ENCODE results near the gene VNN1.
"Not testable (repeated sequence)": the region's sequence is repeated elsewhere in the genome, so short reads cannot be mapped to it uniquely, and the experiment has no call there.

Gene VNN1

DNA sequence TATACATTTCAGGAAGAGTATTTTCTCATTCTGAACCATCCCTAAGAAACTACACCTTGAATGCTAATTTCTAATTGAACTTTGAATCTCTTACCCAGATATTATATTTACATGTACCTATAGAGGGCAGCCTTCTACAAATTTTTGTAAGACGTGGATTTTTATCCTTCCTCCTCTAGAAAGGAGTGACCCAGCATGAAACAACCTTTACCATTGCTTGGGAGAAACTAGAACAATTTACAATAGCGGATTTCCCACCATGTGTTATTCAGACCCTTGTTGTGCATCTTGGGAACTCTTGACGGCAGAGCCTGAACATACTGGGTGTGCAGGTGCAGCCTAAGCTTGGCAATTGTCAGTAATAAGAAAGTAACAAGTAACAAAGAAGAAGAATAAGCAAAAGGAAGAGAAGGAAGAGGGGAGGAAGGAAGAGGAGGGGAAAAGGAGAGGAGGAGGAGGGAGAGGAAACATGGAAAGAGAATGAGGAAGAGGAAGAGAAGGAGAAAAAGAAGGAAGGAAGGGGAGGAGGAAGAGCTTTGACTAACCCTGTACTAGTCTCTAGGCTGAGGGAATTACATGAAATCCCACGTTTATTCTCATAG lies 44.1 kb downstream of the VNN1 start:
- DNase-seq (ENCODE audit: low read depth): peak; percentile 2

DNA sequence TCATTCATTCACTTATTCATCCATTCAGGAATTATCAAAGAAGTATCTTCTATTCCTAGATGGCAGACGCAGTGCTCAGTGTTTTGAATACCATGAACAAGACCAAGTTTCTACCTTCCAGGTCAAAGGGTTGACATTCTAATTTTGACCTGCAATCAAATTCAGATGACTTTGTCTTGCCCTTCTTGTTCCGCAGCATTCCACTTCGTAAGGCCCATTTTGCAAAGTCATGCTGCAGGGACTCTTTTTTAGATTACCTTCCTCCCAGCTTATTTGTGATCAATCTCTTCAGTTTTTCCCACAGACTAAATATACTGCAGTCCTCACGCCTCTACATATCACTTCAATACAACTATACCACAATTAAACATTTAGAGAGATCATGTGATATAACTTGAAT lies 47.7 kb downstream of the VNN1 start:
- DNase-seq (ENCODE audit: low read depth): no peak

DNA sequence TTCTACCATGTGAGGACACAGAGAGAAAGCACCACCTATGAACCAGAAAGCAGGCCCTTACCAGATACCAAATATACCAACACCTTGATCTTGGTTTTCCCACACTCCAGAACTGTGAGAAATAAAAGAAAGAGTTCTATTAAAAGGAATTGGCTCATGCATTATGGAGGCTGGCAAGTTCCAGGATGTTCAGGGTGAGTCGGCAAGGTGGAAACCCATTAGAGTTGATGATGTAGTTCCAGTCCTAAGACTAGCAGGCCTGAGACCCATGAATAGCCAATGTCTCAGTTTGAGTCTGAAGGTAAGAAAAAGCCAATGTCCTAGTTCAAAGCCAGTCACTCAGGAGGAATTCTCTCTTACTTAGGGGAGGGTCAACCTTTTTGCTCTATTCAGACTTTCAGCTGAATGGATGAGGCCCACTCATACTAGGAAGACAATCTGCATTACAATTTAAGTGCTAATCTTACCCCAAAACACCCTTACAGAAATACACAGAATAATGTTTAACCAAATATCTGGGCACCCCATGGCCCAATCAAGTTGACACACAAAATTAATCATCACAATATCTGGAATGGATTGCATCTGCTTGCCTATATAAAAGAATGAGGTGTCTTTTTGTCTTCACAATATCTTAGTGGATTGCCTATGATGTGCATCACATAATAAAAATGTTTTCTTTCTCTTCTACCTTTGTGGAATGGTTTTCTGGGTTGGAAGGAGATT lies 49.4 kb downstream of the VNN1 start:
- DNase-seq (ENCODE audit: low read depth): no peak

GRCh38 chr6:132663661-132664060 lies 50.2 kb downstream of the VNN1 start:
- no peak for DNase-seq (ENCODE audit: low read depth)

- DNase-seq (ENCODE audit: low read depth): no peak
These were observed 51.9 kb downstream of the VNN1 start for GRCh38 chr6:132661906-132662305.

- DNase-seq (ENCODE audit: low read depth): no peak
These were observed 54.8 kb downstream of the VNN1 start, which contains the start of gene TAAR1 for GRCh38 chr6:132659082-132659481. Gene TAAR1, minus strand, starts transcription at chr6:132659182. Its CDS starts 13,179 bp downstream, at chr6:132646003.

DNA sequence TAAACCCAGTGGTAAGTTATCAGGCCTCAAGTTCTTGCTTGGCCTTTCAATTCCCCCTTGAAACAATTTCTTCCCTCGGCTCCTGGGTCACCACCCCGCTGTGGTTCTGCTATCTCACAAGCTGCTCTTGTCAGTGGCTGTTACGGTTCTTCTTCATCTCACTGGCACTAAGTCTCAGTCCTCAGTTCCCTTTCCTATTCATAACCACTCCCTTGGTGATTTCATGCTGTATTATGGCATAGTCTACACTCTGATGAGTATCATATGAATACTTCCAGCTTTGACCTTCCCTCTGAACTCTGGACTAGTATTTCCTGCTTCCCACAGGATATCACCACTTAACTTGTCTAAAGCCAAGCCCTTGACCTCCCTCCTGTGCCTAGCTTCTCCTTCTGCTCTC lies 62.8 kb downstream of the VNN1 start:
- DNase-seq (ENCODE audit: low read depth): no peak

GRCh38 chr6:132650429-132650828 lies 63.4 kb downstream of the VNN1 start:
- DNase-seq (ENCODE audit: low read depth): no peak

DNA sequence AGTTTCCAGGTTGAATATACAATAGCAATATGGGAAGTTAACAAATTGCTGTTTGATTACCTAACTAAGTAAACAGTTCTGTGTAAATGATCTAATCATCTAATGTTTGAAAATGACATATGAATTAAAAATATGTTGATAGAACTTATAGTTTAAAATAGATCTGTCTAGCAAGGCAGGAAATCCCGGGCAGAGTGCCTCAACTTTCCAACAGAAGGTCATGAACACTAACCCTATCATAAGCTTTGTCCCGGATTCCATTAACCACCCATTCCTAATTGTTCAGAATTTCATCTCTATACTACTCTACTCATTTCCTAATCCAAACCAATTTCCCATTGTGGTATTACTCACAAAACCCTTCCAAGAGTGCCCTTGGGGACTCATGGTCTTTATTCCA lies 65.0 kb downstream of the VNN1 start:
- no peak for DNase-seq (ENCODE audit: low read depth)

GRCh38 chr6:132648356-132648755 lies 65.5 kb downstream of the VNN1 start:
- DNase-seq (ENCODE audit: low read depth): peak; percentile 2

GRCh38 chr6:132643547-132643946 lies 70.3 kb downstream of the VNN1 start:
- no peak for DNase-seq (ENCODE audit: low read depth)

DNA sequence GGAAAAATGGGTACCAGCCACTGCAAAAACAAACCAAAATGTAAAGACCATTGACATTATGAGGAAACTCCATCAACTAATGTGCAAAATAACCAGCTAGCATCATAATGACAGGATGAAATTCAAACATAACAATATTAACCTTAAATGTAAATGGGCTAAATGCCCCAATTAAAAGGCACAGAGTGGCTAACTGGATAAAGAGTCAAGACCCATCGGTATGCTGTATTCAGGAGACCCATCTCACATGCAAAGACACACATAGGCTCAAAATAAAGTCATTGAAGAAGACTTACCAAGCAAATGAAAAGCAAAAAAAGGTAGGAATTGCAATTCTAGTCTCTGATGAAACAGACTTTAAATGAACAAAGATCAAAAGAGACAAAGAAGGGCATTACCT lies 76.7 kb downstream of the VNN1 start:
- not testable (repeated sequence) for DNase-seq (ENCODE audit: low read depth)

DNA sequence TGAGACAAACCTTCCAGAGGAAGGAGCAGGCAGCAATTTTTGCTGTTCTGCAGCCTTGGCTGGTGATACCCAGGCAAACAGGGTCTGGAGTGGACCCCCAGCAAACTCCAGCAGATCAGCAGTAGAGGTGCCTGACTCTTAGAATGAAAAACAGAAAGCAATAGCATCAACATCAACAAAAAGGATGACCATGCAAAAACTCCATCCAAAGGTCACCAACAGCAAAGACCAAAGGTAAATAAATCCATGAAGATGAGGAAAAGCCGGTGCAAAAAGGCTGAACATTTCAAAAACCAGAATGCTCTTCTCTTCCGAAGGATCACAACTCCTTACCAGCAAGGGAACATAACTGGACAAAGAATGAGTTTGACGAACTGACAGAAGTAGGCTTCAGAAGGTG lies 77.9 kb downstream of the VNN1 start:
- DNase-seq (ENCODE audit: low read depth): not testable (repeated sequence)

GRCh38 chr6:132635288-132635687 lies 78.6 kb downstream of the VNN1 start:
- DNase-seq (ENCODE audit: low read depth): not testable (repeated sequence)

DNA sequence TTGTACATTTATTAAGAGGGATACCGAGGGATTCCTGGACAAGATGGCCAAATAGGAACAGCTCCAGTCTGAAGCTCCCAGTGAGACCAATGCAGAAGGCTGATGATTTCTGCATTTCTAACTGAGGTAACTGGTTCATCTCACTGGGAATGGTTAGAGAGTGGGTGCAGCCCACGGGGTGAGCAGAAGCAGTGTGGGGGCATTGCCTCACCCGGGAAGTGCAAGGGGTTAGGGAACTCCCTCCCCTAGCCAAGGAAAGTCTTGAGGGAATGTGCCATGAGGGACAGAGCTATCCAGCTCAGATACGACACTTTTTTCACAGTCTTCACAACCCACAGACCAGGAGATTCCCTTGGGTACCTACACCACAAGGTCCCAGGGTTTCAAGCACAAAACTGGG lies 79.1 kb downstream of the VNN1 start:
- no peak for DNase-seq (ENCODE audit: low read depth)

DNA sequence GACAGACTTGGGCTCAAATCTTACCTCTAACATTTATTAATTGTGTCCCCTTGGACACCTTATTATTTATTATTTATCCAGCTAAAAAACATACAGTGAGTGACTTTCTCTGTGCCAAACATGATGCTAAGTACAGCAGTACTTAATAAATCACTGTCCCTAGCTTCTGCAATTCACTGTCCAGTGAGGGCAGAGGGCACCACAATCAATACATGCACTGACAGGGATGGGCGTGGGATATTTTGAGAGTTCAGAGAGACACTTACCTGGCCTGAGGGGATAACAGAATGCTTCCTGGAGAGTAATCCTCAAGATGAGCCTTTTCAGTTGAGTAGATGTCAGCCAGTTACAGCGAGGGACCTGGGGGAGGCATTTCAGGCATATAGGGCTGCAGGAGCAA lies 80.5 kb downstream of the VNN1 start:
- DNase-seq (ENCODE audit: low read depth): no peak
